Measurements from ENCODE around the gene PARD6G. TPM values are rescaled to one million over a fixed set of nuclear protein-coding genes. Genes with fewer than 3 reads are reported as not detected.
A peak's percentile ranks its signal among the peaks of the same experiment; 100 is the strongest.

The PARD6G gene
- total RNA-seq, 1 experiment from 2014 or later: 5.4 TPM

DNA sequence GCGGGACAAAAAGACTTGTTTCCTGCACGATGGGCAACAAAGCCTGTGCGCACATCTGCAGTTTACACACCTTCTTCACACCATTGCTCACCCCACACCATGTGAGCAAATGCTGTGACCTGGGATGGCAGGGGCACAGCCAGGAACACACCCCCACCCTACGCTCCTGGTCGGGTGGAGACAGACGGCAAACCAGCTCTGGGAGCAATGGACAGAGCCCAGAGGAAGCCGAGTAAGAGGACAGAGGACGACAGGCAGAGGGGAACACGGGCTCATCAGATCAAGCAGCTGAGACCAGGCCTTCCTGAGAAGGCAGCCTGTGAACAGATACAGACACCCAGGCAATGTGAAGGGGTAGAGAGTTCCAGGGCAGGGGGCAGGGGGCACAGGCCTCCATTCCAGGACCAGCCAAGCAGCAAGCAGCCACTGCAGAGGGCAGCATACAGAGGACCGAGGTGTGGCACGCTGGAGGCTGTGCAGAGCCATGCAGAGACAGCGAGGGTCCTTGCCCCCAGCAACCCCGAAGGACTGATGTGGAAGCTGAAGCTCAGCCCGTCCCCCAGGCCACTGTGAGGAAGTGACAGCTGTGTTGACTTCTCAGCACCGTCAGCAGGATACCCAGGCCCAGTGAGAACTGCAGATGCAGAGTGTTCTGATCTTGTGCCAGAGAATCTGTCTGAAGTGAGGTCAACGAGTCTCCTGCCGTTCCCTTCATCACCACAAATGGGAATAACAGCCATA, 46.2 kb downstream of the PARD6G start:
- Histone ChIP-seq H3K9me2 (replicated peaks; ENCODE audit: low read length) (no peaks in the 10 kb centered on the region), H4K20me1 (ENCODE audit: low read length) (no peaks in the 10 kb centered on the region), H3F3A (ENCODE audit: low read length, unreplicated experiment) (no peaks in the 10 kb centered on the region), H3K9me3 (ENCODE audit: low read length) (no peaks in the 10 kb centered on the region), H3K4me3 (ENCODE audit: low read length) (no peak overlapping the region), H3K4me2 (ENCODE audit: low read length) (no peak overlapping the region), H3K4me1 (ENCODE audit: insufficient read depth, low read length) (no peaks in the 10 kb centered on the region), H2AFZ (ENCODE audit: low read length) (no peak overlapping the region), H3K79me2 (ENCODE audit: low read length) (no peaks in the 10 kb centered on the region), H3K36me3 (ENCODE audit: low read depth, low read length) (no peaks in the 10 kb centered on the region), H3K9ac (ENCODE audit: low read length) (no peak overlapping the region), H3K27me3 (ENCODE audit: low read length) (no peaks in the 10 kb centered on the region), H3K27ac (ENCODE audit: low read length) (no peak overlapping the region)
- POLR2A ChIA-PET (ENCODE audit: unreplicated experiment): no interaction called here
- TF ChIP-seq, protein P1, sequence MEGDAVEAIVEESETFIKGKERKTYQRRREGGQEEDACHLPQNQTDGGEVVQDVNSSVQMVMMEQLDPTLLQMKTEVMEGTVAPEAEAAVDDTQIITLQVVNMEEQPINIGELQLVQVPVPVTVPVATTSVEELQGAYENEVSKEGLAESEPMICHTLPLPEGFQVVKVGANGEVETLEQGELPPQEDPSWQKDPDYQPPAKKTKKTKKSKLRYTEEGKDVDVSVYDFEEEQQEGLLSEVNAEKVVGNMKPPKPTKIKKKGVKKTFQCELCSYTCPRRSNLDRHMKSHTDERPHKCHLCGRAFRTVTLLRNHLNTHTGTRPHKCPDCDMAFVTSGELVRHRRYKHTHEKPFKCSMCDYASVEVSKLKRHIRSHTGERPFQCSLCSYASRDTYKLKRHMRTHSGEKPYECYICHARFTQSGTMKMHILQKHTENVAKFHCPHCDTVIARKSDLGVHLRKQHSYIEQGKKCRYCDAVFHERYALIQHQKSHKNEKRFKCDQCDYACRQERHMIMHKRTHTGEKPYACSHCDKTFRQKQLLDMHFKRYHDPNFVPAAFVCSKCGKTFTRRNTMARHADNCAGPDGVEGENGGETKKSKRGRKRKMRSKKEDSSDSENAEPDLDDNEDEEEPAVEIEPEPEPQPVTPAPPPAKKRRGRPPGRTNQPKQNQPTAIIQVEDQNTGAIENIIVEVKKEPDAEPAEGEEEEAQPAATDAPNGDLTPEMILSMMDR (conservative IDR thresholded peaks at IDR 0.05; ENCODE audit: low read depth, low read length): no peak
- no peak for TF ChIP-seq EZH2 (IDR thresholded peaks at IDR 0.05; ENCODE audit: low read length, unreplicated experiment)
- TF ChIP-seq EZH2phosphoT487 (IDR thresholded peaks at IDR 0.05; ENCODE audit: borderline replicate concordance, low read length): no peak
- CTCF ChIA-PET: no interaction called here
- ATAC-seq (no peak), DNase-seq (no peak)
- no TSS peak for BruUV-seq (replicated peaks)
- intact Hi-C loops (cut with micrococcal nuclease): no loop called here

DNA sequence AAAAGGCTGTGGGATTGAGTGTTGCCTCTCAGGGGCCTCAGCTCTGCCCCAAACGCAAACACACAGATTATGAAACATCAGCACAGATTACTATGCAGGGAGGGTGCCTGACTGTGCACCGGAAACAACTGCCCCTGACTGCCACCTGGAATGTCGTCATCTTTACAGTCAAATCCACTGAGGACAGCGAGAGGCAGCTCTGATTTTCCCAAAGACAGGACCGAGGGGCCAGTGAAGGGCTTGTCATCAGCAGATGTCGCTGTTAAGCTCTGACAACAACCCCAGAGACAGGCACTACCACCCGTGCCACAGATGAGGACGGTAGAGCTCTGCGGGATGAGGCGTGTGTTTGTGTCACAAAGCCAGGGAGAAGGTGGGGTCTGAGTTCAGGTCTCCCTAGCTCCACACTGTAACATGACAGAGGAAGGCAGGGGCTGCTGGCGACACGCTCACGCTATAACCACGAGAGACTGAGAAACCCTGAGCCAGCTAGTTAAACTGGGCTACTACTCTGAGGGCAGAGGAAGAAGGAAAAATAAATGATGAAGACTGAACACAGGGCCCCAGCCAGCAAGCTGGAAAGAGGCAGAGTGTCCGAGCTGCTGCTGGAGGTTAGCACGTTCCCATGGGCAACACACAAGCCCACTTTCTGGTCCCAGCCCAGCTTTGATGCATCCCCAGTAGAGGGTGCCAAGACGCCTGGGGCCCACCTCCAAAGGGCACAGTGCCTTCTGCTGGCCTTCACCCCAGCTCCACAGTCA, 47.0 kb downstream of the PARD6G start:
- intact Hi-C loops (cut with micrococcal nuclease): no loop called here
- Histone ChIP-seq H3K36me3 (ENCODE audit: low read depth, low read length) (no peaks in the 10 kb centered on the region), H3K27me3 (ENCODE audit: low read length) (no peaks in the 10 kb centered on the region), H3F3A (ENCODE audit: low read length, unreplicated experiment) (no peaks in the 10 kb centered on the region), H3K27ac (ENCODE audit: low read length) (no peak overlapping the region), H3K9ac (ENCODE audit: low read length) (no peak overlapping the region), H3K9me3 (ENCODE audit: low read length) (no peaks in the 10 kb centered on the region), H4K20me1 (ENCODE audit: low read length) (no peaks in the 10 kb centered on the region), H2AFZ (ENCODE audit: low read length) (no peak overlapping the region), H3K4me2 (ENCODE audit: low read length) (no peak overlapping the region), H3K4me1 (ENCODE audit: insufficient read depth, low read length) (no peaks in the 10 kb centered on the region), H3K4me3 (ENCODE audit: low read length) (no peak overlapping the region), H3K9me2 (replicated peaks; ENCODE audit: low read length) (no peaks in the 10 kb centered on the region), H3K79me2 (ENCODE audit: low read length) (no peaks in the 10 kb centered on the region)
- peak; percentile 37; the same call in 1 of the 2 replicates for ATAC-seq
- no TSS peak for BruUV-seq (replicated peaks)
- POLR2A ChIA-PET (ENCODE audit: unreplicated experiment): no interaction called here
- CTCF ChIA-PET: no interaction called here
- DNase-seq: no peak
- TF ChIP-seq EZH2phosphoT487 (IDR thresholded peaks at IDR 0.05; ENCODE audit: borderline replicate concordance, low read length): no peak
- TF ChIP-seq, protein P1 (conservative IDR thresholded peaks at IDR 0.05; ENCODE audit: low read depth, low read length): no peak
- no peak for TF ChIP-seq EZH2 (IDR thresholded peaks at IDR 0.05; ENCODE audit: low read length, unreplicated experiment)

Data from PC-3 (cell line).